ENCODE measurements around the gene ADAMTSL4.
A peak's percentile ranks its signal among the peaks of the same experiment; 100 is the strongest.

Gene ADAMTSL4

GRCh38 chr1:150548632-150549495 lies at the start of gene ADAMTSL4:
TSS of gene ADAMTSL4 (plus strand) at chr1:150549408. CDS start at chr1:150552289, 2,881 bp downstream.
- H3K27me3 Mint-ChIP-seq, result peaks cover 4% of the 10 kb centered on the region
- intact Hi-C loops (cut with micrococcal nuclease), result no loop called here
- peak within 1 kb of the TSS; percentile 99 for H3K4me3 Mint-ChIP-seq
- H3K4me1 Mint-ChIP-seq (ENCODE audit: low read depth), result peaks cover 35% of the 10 kb centered on the region
- peak within 1 kb of the TSS; percentile 99 for H3K27ac Mint-ChIP-seq
- no peaks in the 10 kb centered on the region for H3K9me3 Mint-ChIP-seq
- peaks cover 43% of the 10 kb centered on the region for H3K36me3 Mint-ChIP-seq (ENCODE audit: low read depth)

DNA sequence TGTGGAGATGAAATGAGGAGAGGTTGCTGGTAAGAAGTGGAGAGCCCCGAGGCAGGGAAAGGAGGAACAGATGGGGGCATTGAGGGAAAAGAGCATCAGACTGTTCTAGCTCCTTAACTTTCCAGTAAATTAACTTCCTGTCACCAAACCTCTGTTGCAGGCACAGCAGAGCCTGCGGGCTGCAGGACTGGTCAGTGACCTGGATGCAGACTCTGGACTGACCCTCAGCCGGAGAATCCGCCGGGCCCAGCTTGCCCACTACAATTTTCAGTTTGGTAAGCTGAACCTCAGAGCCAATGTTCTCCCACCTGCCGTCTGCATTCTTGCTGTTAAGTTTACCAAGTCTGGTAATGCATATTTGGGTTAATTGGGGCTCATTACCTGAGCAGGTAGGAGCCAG lies 43.8 kb upstream of the ADAMTSL4 start:
- Mint-ChIP-seq H3K9me3 (no peaks in the 10 kb centered on the region), H3K27ac (peak overlapping the region; percentile 6), H3K4me3 (no peak overlapping the region), H3K27me3 (no peaks in the 10 kb centered on the region), H3K4me1 (ENCODE audit: low read depth) (peaks cover 31% of the 10 kb centered on the region), H3K36me3 (ENCODE audit: low read depth) (peaks cover 72% of the 10 kb centered on the region)
- intact Hi-C loops (cut with micrococcal nuclease), result no loop called here

DNA sequence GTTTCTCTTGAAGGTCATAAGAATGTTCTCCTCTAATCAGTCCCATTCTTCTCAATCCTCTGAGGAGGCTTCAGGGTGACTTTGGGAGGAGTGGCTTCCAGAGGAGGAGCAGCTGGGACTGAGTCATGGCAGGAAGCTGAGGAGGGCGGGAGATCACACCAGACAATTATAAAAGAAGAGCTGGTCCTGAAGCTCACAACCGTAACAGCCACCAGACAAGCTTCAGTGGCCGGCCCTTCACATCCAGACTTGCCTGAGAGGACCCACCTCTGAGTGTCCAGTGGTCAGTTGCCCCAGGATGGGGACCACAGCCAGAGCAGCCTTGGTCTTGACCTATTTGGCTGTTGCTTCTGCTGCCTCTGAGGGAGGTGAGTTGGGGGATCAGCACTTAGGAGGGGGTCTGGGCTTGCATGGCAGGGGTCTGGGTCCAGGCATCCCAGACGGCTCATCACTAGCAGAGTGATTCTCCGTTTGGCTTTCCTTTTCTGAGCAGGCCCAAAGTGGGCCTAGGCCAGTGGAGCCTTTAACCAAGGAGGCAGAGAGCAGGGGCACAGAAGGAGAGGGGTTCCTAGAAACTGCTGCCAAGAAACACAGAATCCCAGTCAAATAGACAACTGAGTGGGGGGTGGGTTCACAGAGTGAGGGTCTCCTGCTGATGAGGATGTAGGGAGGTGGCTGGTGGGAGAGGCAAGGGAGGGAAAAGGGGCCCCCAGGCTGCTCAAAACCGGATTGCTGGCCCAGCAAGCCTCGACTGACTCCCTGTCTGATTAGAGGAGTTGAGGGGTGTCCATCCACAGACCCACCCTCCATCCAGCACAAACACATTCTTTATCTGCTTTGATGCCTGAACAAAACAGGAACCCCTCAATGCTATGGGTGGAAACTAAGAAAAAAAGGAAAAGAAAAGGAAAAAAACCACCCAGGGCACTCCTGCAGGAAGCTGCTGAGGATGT lies 41.0 kb upstream of the ADAMTSL4 start, which contains the start of gene ECM1:
TSS of gene ECM1 (plus strand) at position 198 of the 953 bp plus-strand sequence. CDS start at position 299, 101 bp downstream.
- peaks cover 76% of the 10 kb centered on the region for H3K36me3 Mint-ChIP-seq (ENCODE audit: low read depth)
- intact Hi-C loops (cut with micrococcal nuclease), result no loop called here
- peaks cover 31% of the 10 kb centered on the region for H3K4me1 Mint-ChIP-seq (ENCODE audit: low read depth)
- H3K9me3 Mint-ChIP-seq, result no peaks in the 10 kb centered on the region
- no peaks in the 10 kb centered on the region for H3K27me3 Mint-ChIP-seq
- peak within 1 kb of the TSS; percentile 77 for H3K27ac Mint-ChIP-seq
- H3K4me3 Mint-ChIP-seq, result peak within 1 kb of the TSS; percentile 48

DNA sequence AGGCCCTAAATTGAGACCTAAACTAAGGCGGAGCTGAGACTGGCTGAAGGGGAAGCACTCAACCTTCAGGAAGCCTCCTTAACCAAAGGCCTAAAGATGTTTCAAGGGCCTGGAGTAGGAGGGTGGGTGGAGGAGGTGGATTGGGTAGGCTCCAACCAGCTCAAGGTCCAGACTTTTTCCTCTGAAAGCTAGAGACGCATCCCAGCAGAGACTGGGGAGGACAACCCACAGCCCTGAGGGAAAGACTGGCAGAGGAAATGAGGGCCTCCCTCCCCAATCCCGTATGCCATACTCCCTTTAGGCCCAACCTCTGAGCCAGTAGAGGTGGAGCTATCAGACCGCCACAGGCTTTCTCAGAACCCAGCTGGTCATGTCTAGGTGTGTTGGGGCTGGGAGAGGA lies 40.2 kb upstream of the ADAMTSL4 start:
- Mint-ChIP-seq H3K4me1 (ENCODE audit: low read depth) (peaks cover 32% of the 10 kb centered on the region), H3K9me3 (no peaks in the 10 kb centered on the region), H3K36me3 (ENCODE audit: low read depth) (peaks cover 74% of the 10 kb centered on the region), H3K27me3 (no peaks in the 10 kb centered on the region), H3K4me3 (peak overlapping the region; percentile 48), H3K27ac (peak overlapping the region; percentile 77)
- intact Hi-C loops (cut with micrococcal nuclease), result no loop called here

GRCh38 chr1:150511551-150511950 lies 37.7 kb upstream of the ADAMTSL4 start:
- no peak overlapping the region for H3K4me3 Mint-ChIP-seq
- peaks cover 55% of the 10 kb centered on the region for H3K4me1 Mint-ChIP-seq (ENCODE audit: low read depth)
- intact Hi-C loops (cut with micrococcal nuclease), result no loop called here
- H3K27me3 Mint-ChIP-seq, result peaks cover 7% of the 10 kb centered on the region
- no peaks in the 10 kb centered on the region for H3K9me3 Mint-ChIP-seq
- no peak overlapping the region for H3K27ac Mint-ChIP-seq
- H3K36me3 Mint-ChIP-seq (ENCODE audit: low read depth), result peaks cover 48% of the 10 kb centered on the region

- peaks cover 42% of the 10 kb centered on the region for H3K36me3 Mint-ChIP-seq (ENCODE audit: low read depth)
- no peak overlapping the region for H3K27ac Mint-ChIP-seq
- intact Hi-C loops (cut with micrococcal nuclease), result no loop called here
Measured at GRCh38 chr1:150511985-150512660, 37.1 kb upstream of the ADAMTSL4 start.

DNA sequence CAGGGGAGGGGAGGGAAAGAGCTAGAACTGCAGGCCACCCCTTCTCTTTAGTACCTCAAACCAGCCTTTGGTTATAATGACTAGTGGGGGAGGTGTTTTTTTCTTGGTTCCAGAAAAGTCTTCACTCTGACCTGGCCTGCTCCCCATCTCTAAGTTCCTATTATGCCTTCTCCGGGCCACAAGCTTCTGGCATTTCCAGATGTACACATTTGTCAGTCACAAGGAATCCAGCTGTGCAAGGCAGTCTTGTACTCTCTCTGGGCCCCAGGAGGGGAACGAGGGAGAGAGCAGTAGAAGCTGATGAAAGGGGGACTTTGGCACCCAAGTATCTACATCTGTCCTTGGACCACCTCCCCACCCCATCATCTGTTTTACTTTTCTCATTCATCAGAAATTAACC lies 36.4 kb upstream of the ADAMTSL4 start:
- peaks cover 41% of the 10 kb centered on the region for H3K36me3 Mint-ChIP-seq (ENCODE audit: low read depth)
- peaks cover 7% of the 10 kb centered on the region for H3K27me3 Mint-ChIP-seq
- no peak overlapping the region for H3K4me3 Mint-ChIP-seq
- H3K27ac Mint-ChIP-seq, result no peak overlapping the region
- intact Hi-C loops (cut with micrococcal nuclease), result no loop called here
- no peaks in the 10 kb centered on the region for H3K9me3 Mint-ChIP-seq
- H3K4me1 Mint-ChIP-seq (ENCODE audit: low read depth), result peaks cover 51% of the 10 kb centered on the region

More at GRCh38 chr1:150511985-150512660, 37.1 kb upstream of the ADAMTSL4 start:
- Mint-ChIP-seq H3K27me3 (peaks cover 7% of the 10 kb centered on the region), H3K4me3 (no peak overlapping the region), H3K9me3 (no peaks in the 10 kb centered on the region), H3K4me1 (ENCODE audit: low read depth) (peaks cover 56% of the 10 kb centered on the region)

DNA sequence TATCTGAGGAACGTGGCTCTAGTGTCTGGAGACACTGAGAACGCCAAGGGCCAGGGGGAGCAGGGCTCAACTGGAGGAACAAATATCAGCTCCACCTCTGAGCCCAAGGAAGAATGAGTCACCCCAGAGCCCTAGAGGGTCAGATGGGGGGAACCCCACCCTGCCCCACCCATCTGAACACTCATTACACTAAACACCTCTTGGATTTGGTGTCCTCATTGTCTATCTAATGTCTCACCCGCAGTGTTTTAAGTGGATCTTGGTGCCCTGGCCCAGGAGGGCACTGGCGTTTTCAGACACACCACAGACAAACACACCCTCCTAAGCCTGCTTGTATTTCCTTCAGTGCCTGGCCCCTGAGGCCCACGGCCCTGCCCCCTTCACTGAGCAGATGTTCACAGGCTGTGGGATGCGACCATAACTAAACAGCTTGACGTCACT lies 35.8 kb upstream of the ADAMTSL4 start:
- H3K9me3 Mint-ChIP-seq, result no peaks in the 10 kb centered on the region
- no peak overlapping the region for H3K27ac Mint-ChIP-seq
- H3K4me3 Mint-ChIP-seq, result no peak overlapping the region
- H3K27me3 Mint-ChIP-seq, result peaks cover 7% of the 10 kb centered on the region
- intact Hi-C loops (cut with micrococcal nuclease), result no loop called here
- H3K4me1 Mint-ChIP-seq (ENCODE audit: low read depth), result peaks cover 45% of the 10 kb centered on the region
- H3K36me3 Mint-ChIP-seq (ENCODE audit: low read depth), result peaks cover 41% of the 10 kb centered on the region

- Mint-ChIP-seq H3K4me3 (peak overlapping the region; percentile 49), H3K36me3 (ENCODE audit: low read depth) (peaks cover 41% of the 10 kb centered on the region), H3K27me3 (peaks cover 7% of the 10 kb centered on the region), H3K4me1 (ENCODE audit: low read depth) (peaks cover 37% of the 10 kb centered on the region), H3K27ac (no peak overlapping the region), H3K9me3 (no peaks in the 10 kb centered on the region)
- intact Hi-C loops (cut with micrococcal nuclease), result no loop called here
Measured at GRCh38 chr1:150514260-150514659, 34.9 kb upstream of the ADAMTSL4 start.

GRCh38 chr1:150514913-150515327 lies 34.3 kb upstream of the ADAMTSL4 start:
- peak overlapping the region; percentile 91 for H3K4me3 Mint-ChIP-seq
- intact Hi-C loops (cut with micrococcal nuclease), result no loop called here
- peaks cover 7% of the 10 kb centered on the region for H3K27me3 Mint-ChIP-seq
- no peaks in the 10 kb centered on the region for H3K9me3 Mint-ChIP-seq
- H3K27ac Mint-ChIP-seq, result peak overlapping the region; percentile 89
- peaks cover 38% of the 10 kb centered on the region for H3K36me3 Mint-ChIP-seq (ENCODE audit: low read depth)
- peaks cover 30% of the 10 kb centered on the region for H3K4me1 Mint-ChIP-seq (ENCODE audit: low read depth)

GRCh38 chr1:150515328-150516049 lies 33.7 kb upstream of the ADAMTSL4 start, which contains the start of gene FALEC:
TSS of gene FALEC (plus strand) at chr1:150515752.
- Mint-ChIP-seq H3K27ac (peak within 1 kb of the TSS; percentile 89), H3K4me3 (peak within 1 kb of the TSS; percentile 91), H3K9me3 (no peaks in the 10 kb centered on the region), H3K27me3 (peaks cover 7% of the 10 kb centered on the region), H3K4me1 (ENCODE audit: low read depth) (peaks cover 25% of the 10 kb centered on the region), H3K36me3 (ENCODE audit: low read depth) (peaks cover 32% of the 10 kb centered on the region)
- intact Hi-C loops (cut with micrococcal nuclease), result no loop called here

GRCh38 chr1:150516050-150516591 lies 33.1 kb upstream of the ADAMTSL4 start:
- H3K27me3 Mint-ChIP-seq, result peaks cover 7% of the 10 kb centered on the region
- peak overlapping the region; percentile 89 for H3K27ac Mint-ChIP-seq
- H3K4me3 Mint-ChIP-seq, result peak overlapping the region; percentile 91
- peaks cover 26% of the 10 kb centered on the region for H3K36me3 Mint-ChIP-seq (ENCODE audit: low read depth)
- H3K9me3 Mint-ChIP-seq, result no peaks in the 10 kb centered on the region
- H3K4me1 Mint-ChIP-seq (ENCODE audit: low read depth), result peaks cover 25% of the 10 kb centered on the region
- intact Hi-C loops (cut with micrococcal nuclease), result no loop called here
